Measurements from ENCODE around the gene BRINP1. TPM values are rescaled to one million over a fixed set of nuclear protein-coding genes. Genes with fewer than 3 reads are reported as not detected.
"Not testable (repeated sequence)": the region's sequence is repeated elsewhere in the genome, so short reads cannot be mapped to it uniquely, and the experiment has no call there.

The BRINP1 gene
- total RNA-seq, 1 donor from 2014 or later = 1.9 TPM

DNA sequence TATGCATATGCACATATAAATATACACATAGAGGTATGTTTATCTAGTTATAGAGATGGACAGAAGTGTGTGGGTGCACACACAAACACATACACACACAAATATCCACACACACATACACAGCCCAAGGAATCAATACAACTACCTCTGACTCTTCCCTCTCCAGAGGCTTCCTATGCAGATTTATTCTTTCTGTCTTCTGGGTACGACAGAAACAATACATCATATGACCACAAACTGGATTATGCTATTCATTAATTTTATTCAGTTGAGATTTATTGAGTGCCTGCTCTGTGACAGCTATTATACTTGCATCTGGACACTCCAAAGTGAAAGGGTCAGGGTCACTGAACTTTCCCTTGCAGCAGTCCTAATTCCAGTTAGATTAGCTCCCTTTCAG, 155.8 kb downstream of the BRINP1 start:
- DNase-seq (ENCODE audit: low spot score) = no peak

DNA sequence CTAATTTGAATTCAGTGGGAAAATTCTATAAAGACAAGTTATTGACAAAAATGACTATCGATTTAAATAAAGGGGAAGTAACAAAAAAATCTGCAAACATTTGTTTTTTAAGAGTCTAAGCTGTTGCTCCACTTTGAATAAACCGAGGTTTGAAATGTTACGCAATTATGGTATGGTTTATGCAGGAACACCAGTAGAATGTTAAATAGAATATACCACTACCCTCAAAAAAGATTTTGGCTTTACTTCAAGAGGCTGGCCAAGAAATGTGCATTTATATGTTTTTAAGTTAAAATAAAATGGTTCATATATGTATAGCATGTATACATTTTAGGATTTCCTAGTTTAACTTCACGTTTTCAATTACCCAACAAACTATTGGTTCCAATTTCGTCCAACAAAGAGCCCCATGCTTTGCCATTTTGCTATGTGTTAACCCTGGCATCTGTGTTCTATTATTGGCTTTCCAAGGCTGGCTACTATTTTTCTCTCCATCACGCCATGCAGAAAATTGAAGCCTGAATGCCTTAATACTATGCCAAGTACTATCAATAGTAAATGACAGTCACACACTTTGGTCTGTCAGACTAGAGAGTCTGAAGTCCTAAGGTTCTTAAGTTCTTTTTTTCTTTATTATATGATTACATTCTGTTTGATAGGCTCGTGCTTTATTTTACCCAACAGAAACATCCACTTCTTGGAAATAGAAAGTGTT, 171.2 kb downstream of the BRINP1 start:
- DNase-seq (ENCODE audit: low spot score) = no peak

DNA sequence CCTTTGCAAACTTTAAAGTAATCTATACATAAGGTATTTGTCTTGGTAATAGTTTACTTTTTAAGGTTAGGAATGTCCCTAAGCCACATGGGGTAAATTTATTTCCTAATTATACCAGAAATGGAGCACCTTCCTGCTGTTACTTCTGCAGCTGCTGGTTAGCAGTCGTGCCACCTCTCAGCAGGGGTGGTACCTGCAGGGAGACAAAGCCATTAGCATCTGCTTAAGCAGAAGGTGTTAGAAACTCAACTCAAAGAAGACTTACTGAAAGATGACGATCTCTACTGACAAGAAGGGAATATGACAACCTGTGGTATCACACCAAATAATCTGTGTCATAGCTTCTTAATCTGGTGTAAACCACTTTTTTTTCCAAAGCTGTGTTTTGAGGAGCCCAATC, 173.7 kb downstream of the BRINP1 start:
- DNase-seq (ENCODE audit: low spot score) = no peak

DNA sequence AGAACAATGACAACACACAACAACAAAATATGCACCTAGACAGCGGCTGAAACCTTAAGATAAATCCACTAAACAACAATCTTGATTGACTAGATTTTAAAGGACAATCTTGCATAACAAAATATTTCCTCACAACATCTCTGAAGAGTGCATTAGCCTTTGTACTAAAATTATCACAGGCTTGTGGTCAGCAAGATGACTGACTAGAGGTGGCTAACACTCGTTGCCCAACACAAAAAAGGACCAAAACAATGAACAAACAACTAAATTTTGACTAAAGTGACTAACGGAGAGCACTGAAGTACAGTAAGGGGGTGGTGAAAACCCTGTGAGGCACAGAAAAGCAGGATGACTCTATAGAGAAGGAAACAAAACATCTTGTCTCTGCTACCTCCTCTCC, 183.9 kb downstream of the BRINP1 start:
- DNase-seq (ENCODE audit: low spot score) = no peak

DNA sequence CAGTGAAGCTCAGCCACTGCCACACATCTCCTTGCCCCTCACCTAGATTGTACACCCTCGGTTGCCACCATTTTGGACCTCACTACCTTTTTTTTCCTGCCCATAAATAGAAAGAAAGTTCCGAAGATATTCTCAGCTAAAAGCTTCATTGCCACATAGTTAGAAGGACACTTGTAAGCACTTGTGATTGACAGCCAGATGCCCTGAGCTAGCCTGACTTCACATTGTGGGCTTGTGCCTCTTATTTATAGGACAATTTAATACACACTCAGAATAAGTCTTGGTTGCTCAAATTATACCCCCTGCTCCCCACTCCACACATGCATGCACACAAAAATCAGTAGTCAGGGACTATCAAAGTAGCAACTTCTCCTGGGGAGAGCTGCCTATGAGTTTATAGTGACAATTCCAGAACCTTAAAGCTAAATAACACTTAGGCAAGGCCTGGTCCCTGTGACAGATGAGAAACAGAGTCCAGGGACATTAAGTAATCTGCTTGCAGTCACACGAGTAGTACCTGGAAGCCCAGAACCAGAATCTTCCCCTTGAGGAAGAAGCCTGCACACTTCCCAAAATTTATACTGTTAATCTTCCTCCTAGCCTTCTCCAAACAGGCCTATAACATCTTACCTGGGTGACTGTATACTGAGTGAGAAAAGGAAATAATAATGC, 184.8 kb downstream of the BRINP1 start:
- no peak for DNase-seq (ENCODE audit: low spot score)

DNA sequence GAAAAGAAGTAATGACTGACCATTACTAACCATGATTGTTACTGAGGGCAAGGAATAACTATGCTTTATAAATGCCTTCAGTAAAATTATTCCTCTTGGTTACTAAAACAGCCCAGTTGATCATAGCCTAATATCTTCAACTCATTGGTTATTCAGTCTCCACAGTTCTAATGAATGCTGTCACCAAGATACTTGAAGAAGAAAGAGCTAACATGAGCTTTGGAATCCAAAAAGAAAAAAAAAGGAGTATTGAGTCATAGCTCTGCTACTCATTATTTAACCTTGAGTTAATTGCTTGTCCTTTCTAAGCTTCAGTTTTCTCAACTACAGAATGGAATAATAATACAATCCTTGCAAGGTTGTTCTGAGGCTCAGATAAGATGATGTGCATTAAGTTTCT, 187.7 kb downstream of the BRINP1 start:
- DNase-seq (ENCODE audit: low spot score) = no peak

DNA sequence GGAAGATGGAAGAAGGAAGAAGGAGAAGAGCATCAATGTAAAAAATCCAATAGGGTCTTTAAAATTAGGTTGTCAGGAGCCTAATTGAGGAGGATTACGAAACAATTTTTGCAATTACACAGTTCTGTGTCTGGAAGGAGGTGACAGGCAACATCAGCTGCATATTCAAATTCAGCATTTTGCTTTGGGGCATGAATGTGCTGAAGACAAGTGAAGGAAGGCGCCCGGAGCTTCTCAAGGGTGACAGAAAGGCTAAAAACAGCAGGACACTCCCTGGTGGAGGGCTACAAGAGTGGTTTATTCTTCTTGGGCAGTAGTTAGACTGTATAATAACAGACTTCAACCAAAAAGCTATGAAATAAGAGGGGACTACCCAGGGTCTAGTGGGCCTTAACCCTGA, 188.3 kb downstream of the BRINP1 start:
- no peak for DNase-seq (ENCODE audit: low spot score)

DNA sequence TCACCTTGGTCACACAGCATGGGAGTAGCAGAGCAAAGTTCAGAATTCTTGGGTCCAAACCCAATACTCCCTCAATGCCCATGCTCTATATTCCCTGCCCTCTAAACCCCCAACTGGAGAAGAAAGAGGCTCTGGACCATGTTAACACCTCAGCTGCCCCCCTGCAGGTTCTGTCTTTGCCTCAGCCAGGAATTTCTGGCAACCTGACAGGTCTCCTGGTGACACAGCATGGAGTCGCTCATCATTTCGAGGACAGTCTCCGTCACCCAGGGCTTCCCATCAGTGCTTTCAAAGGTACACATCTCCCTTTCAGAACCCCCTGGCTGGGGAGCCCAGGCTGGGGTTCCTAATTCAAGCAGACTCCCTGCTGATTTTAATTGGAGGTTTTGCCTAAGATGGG, 189.5 kb downstream of the BRINP1 start:
- no peak for DNase-seq (ENCODE audit: low spot score)

DNA sequence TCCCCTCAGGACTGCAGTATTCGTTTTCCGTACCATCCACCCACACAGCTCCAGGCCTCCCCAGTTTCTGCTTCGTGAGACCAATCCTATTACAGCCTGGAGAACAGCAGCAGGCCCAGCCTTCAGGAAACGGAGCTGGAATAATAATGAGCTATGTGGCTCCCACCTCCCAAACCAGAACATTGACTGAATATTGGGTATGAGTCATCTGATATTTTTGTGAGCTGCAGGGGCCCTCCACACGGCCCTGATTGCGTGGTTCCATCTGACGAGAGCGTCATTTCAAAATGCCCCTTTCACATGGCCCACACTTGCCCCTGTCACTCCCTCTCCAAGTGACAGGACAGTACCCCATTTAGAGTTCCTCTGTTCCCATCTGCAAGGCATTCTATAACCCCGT, 192.0 kb downstream of the BRINP1 start:
- no peak for DNase-seq (ENCODE audit: low spot score)

DNA sequence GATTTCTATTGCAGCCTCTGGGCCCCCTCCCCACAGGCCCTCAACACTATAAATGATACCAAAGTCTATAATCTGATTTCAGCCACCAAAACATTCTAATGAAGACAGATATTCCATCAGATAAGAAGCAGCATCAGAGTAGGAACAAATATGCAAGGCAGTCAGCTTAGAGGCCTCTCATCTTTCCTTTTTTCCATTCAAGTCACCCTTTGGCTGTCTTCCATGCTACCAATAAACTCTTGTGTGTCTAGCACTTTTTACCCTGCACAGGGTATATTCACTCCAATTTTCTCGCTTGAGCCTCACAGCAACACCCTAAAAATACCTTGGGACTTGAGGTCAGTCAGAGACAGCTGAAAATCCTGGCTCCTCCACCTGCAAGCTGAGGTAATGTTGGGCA, 193.7 kb downstream of the BRINP1 start:
- DNase-seq (ENCODE audit: low spot score) = peak; percentile 2

DNA sequence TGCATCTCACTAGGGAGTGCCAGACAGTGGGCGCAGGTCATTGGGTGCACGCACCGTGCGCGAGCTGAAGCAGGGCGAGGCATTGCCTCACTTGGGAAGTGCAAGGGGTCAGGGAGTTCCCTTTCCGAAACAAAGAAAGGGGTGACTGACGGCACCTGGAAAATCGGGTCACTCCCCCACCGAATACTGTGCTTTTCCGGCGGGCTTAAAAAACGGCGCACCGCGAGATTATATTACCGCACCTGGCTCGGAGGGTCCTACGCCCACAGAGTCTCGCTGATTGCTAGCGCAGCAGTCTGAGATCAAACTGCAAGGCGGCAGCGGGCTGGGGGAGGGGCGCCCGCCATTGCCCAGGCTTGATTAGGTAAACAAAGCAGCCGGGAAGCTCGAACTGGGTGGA, 200.0 kb downstream of the BRINP1 start:
- not testable (repeated sequence) for DNase-seq (ENCODE audit: low spot score)

DNA sequence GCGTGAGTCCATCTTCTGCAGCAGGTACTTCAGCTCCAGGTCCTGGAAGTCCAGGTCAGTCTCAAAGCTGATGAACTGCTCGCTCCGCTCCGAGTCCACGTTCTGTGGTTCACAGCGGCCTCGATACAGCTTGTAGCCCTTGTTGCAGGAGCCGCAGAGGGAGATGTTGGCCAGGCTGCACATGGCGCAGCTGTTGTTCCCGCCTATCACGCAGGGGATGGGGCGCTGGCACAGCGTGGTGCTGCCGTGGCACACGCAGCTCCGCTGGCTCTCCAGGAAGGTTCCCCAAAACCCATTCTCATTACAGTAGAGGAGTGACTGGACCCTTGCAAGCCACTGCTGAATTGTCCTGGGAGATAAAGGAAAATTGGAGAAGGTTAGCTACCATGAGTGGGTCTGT, 201.4 kb downstream of the BRINP1 start:
- DNase-seq (ENCODE audit: low spot score) = no peak

DNA sequence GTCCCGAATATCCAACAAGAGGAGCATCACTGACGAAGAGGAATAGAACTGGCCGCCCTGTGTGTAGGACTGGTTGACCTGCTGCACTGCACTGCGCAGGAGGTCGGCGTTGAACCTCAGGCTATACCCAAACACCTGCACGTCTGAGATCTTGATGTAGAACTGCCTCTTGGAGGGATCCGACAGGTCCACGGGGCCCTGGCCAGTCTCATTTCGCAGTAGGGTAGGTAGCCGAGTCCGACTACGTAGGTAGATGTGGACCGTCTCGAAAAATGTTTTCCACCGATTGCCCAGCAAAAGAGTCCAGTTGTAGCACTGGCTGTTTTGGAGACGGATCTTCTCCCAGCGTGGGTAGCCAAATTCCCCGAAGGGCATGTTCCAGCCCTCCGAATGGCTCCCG, 202.0 kb downstream of the BRINP1 start:
- DNase-seq (ENCODE audit: low spot score) = no peak

DNA sequence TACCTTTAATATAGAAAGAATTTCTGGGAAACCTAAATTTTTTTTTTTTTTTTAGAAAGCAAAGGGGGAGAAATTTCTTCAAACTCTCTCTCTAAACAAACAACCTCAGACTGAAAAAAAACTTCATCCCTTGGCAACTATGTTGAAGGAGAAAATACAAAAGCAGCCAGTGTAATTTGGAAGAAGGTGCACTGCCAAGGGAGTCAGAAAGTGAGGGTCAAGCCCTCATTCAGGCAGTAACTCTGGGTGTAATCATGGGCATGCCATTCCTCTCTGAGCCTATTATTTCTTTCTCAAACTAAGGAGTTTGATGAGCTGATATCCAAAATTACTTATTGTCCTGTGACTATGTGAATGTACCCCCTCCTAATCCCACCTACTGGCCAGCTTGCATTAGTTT, 203.1 kb downstream of the BRINP1 start:
- no peak for DNase-seq (ENCODE audit: low spot score)

DNA sequence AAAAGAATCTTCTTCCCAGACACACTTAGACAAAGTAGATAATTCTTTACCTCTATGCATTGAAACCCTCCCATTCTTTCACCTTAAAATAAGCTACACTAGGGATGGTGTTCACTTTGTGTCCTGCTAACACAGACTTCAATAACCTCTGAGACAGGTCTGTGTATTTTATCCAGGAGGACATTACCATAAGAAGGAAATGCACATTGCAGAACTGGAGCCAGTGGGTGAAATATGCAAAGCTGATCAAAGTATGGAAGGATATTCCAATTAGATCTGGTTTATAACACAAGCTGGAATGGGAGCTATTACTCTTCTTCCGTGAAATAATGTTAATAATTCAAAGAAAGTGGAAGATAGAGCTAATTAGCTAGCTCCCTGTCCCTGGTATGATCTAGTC, 204.1 kb downstream of the BRINP1 start:
- no peak for DNase-seq (ENCODE audit: low spot score)

DNA sequence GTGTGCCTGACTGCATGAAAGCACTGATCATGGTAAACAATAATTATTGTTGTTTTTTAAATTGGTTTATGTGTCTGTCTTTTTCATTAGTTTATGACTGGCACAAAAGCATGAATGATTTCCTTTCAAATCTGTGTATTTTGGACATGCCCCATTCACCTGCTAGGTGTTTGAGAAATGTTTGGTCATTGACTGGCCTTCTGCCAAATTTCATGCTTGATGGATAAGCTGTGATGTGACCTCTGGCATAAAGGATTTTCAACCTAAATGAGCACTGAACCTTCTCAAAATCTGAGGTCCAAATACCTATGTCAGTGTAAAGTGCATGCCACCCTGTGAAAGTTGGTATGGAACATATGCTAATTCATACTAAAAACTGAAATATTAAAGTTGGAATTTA, 204.5 kb downstream of the BRINP1 start:
- DNase-seq (ENCODE audit: low spot score) = no peak

DNA sequence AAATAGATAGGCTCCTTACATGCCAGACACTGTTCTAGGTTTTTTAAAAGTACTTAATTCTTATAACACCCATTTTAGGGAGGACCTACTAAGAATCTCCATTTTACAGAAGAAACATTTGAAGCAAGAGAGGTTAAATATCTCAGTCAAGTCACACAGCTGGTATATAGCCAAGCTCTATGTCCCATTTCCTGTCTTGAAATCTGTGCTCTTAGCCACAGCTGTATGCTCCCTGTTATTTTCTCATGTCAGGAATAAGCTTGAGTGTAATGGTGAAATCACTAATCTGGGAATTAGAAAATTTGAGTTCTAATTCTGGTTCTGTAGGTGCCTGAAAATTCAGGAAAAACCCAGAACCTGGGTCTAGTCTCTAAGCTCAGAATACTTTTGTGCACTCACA, 208.7 kb downstream of the BRINP1 start:
- DNase-seq (ENCODE audit: low spot score) = no peak

DNA sequence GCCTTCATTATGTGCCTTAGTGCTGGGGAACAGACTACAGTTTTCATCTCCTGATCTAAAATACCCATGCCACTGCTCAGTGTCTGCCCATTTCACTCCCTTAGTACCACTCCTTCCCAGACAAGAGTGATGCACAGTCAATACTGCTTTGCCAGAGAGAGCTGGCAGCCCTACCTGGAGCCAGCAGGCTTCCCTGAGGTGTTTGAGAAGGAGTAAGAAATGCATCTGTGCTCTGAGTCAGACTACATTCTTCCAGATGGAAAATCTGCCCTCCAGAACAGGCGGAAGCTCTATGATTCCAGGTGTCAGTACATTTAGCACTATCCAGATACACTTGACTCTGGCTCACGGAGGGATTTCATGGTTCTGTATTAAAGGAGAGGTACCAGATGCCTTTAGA, 209.8 kb downstream of the BRINP1 start:
- no peak for DNase-seq (ENCODE audit: low spot score)

DNA sequence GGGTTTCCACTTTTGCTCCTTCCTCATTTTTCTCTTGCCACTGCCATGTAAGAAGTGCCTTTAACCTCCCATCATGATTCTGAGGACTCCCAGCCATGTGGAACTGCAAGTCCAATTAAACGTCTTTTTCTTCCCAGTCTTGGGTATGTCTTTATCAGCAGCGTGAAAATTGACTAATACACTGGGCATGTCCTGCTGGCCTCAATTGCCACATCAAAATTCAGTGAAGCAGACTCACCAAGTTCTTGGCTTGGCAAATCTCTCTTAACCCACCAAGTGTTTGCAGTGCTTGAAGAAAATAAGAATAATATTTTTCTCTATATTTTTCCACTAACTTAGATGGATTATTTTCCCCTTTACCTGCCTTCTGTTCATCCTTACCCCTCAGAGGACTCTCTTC, 212.0 kb downstream of the BRINP1 start:
- DNase-seq (ENCODE audit: low spot score) = no peak

DNA sequence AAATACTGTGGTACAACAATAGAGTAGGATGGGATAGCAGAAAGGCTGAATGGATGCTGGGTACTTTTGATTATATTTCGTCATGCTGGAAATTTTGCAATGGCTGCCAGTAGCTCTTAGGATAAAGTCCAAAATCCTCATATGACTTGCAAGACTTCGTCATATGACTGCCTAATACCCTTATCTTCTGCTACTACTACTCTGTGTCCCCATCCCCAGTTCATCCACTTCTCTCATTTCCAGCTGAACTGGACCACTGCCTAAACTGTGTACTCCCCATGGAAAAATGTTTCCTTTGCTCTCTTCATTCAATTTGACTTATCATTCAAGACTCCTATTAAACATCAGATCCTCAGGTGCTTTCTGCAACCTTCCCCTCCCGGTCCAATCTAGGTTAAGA, 212.9 kb downstream of the BRINP1 start:
- no peak for DNase-seq (ENCODE audit: low spot score)

DNA sequence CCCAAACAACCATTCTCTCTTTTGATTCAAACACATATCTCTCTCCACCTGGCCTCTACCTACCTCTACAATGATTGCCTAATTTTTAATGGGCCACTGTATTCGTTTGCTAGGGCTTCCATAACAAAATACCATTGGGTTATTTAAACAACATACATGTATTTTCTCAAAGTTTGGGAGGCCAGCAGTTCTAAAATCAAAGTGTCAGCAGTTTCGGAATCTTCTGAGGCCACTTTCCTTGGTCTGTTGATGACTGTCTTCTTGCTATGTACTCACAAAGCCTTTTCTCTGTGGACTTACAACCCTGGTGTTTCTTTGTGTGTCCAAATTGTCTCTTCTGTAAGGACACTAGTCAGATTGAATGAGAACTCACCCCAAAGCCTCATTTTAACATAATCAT, 214.7 kb downstream of the BRINP1 start:
- DNase-seq (ENCODE audit: low spot score) = no peak

DNA sequence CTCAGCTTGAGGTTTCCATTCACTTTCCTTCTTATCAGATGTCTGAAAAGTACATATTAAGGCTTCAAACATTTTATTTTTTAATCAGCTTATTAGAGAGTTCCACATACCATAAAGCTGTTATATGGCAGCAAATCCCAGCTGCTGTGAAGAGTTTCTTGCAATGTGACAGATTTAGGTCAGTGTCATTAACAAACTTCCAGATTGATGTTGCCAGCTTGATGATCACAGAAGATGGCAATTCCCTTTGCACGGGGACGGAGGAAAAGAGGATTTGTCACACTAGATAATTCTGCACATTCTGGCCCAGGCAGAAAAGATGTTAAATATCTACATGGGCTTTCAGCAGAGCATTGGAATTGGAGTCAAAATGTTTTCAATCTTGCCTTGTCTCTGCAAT, 215.8 kb downstream of the BRINP1 start:
- DNase-seq (ENCODE audit: low spot score) = no peak

DNA sequence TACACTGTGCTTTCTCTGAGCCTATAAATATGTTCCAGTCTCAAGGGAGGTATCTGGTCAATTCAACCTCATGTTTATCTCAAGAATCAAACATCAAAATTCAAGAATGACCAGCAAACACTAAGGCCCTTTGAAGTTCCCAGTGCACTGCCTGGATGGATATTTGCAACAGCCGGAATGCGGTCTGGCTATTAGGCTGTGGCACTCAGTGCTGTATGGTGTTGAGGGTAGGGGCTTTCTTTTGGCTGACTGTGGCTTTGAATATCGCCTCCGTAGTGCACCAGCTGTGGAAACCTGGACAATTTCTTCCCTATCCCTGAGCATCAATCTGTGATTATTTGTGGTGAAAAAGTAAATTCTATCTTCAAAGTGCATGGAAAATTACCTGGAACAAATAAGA, 220.4 kb downstream of the BRINP1 start:
- DNase-seq (ENCODE audit: low spot score) = no peak

DNA sequence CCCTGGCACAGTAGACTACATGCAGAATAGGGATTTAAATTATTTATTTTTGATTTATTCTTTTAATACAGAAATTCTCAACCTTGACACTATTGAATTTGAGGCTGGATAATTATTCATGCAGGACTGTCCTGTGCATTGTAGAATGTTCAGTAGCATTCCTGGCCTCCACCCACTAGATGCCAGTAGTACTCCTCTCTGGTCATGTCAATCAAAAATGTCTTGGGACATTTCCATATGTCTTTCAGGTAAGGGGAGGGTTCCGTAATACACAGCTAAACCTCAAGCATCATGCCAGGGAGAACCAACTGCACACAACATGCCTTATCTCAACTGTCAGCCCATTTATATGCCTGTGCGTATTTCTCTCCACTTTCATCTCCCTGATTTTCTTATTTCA, 231.8 kb downstream of the BRINP1 start:
- no peak for DNase-seq (ENCODE audit: low spot score)
